Lung (tissue), 12 donors: ENCODE data around the gene TMEM63A. TPM values are rescaled to one million over a fixed set of nuclear protein-coding genes. Genes with fewer than 3 reads are reported as not detected.

Experiments
- ATAC-seq: fragments of 200-7000 bp; cut with Tn5 transposase; one replicate; pipeline ENCODE4 v1.9.1; 2020; ENCODE audit warnings: moderate number of reproducible peaks; ENCODE audit not compliant: insufficient read depth, low FRiP score
- DNase-seq, 3 donors: peaks; one replicate each; pipeline ENCODE4 v3.0.0-alpha.2; 2013 to 2017
- H3K27ac ChIP-seq, 2 donors: one replicate each; pipeline ENCODE4 v1.5.1; 2013; ENCODE audit warnings: mild to moderate bottlenecking in 2 of 2, moderate library complexity in 2 of 2, control low read depth in 1 of 2, inconsistent platforms in 1 of 2, low read depth in 1 of 2, low read length in 1 of 2
- H3K27me3 ChIP-seq, 3 donors: one replicate each; pipeline ENCODE4 v1.5.1; 2013; ENCODE audit warnings: low read length in 2 of 3; ENCODE audit not compliant: control insufficient read depth in 3 of 3, insufficient read depth in 3 of 3
- H3K36me3 ChIP-seq, 4 donors: one replicate each; pipeline ENCODE4 v1.5.1; 2013; ENCODE audit warnings: low read length in 4 of 4, mild to moderate bottlenecking in 1 of 4, moderate library complexity in 1 of 4; ENCODE audit not compliant: control insufficient read depth in 4 of 4, insufficient read depth in 4 of 4
- H3K4me1 ChIP-seq, 5 donors: one replicate each; pipeline ENCODE4 v1.5.1; 2013; ENCODE audit warnings: low read length in 5 of 5, mild to moderate bottlenecking in 2 of 5, moderate library complexity in 1 of 5; ENCODE audit not compliant: control insufficient read depth in 5 of 5, insufficient read depth in 5 of 5
- H3K4me3 ChIP-seq: one replicate; pipeline ENCODE4 v1.5.1; 2013; ENCODE audit warnings: mild to moderate bottlenecking, control low read depth, moderate library complexity
- H3K9ac ChIP-seq, 2 donors: one replicate each; pipeline ENCODE4 v1.5.1; 2013; ENCODE audit warnings: low read length in 2 of 2, control low read depth in 1 of 2; ENCODE audit not compliant: insufficient read depth in 1 of 2
- H3K9me3 ChIP-seq, 4 donors: one replicate each; pipeline ENCODE4 v1.5.1; 2013; ENCODE audit warnings: low read length in 3 of 4, mild to moderate bottlenecking in 1 of 4, moderate library complexity in 1 of 4; ENCODE audit not compliant: control insufficient read depth in 4 of 4, insufficient read depth in 3 of 4
- CTCF ChIP-seq: IDR thresholded peaks from 2 replicates; pipeline ENCODE4 v1.5.1; 2012; ENCODE audit warnings: mild to moderate bottlenecking; ENCODE audit errors: control extremely low read depth, extremely low read depth
- WGBS, 2 donors: extraction: QIAGEN DNeasy Blood & Tissue Kit; methylation state at CpG; one replicate each; pipeline ENCODE4 v1.1.7; 2013; 5-methylcytosine and 5-hydroxymethylcytosine counted together
- polyA plus RNA-seq, 2 donors: library from polyadenylated mRNA; stranded (reverse); fragments of 200-250 nt; gene quantifications; one replicate each; pipeline ENCODE4 v1.2.1, GENCODE V29; 2013
- total RNA-seq, 2 donors: library from RNA; depleted of rRNA in 1 of 2; stranded (reverse); fragments of >200 nt in 1 of 2; gene quantifications; one replicate each; pipeline ENCODE4 v1.2.1, GENCODE V29; 2014 to 2021
- donor health status: control.
- donor health status: control.
- donor health status: Bipolar disorder and iron deficiency.
- donor health status: healthy.
- donor health status: DM: yes; HTN: yes; CAD: no.

TMEM63A gene
- total and polyA plus RNA-seq, 4 donors = 26.1 to 108 (median 73.1) TPM

GRCh38 chr1:225917101-225917500 is 34.9 kb upstream of the TMEM63A start:
- H3K9ac ChIP-seq = no peak overlapping the region
- peaks cover 0 to 17% (median 4%) of the 10 kb centered on the region in 5 donors for H3K4me1 ChIP-seq
- H3K27me3 ChIP-seq = no peaks in the 10 kb centered on the region
- H3K4me3 ChIP-seq = no peak overlapping the region
- no peak overlapping the region for H3K27ac ChIP-seq
- WGBS, 2 donors = 93 to 94% methylated on average over 3 of the region's 3 CpGs
- ATAC-seq = no peak
- no peak for TF ChIP-seq CTCF
- peaks cover 0 to 2% (median 0%) of the 10 kb centered on the region in 4 donors for H3K9me3 ChIP-seq
- no peak for DNase-seq
- peaks cover 0 to 27% (median 21%) of the 10 kb centered on the region in 4 donors for H3K36me3 ChIP-seq

- DNase-seq = no peak
- Histone ChIP-seq H3K4me1 (peaks cover 0 to 21% (median 4%) of the 10 kb centered on the region in 5 donors), H3K36me3 (peaks cover 0 to 15% (median 9%) of the 10 kb centered on the region in 4 donors), H3K4me3 (no peak overlapping the region), H3K9ac (no peak overlapping the region), H3K9me3 (peaks cover 0 to 2% (median 0%) of the 10 kb centered on the region in 4 donors), H3K27me3 (no peaks in the 10 kb centered on the region), H3K27ac (no peak overlapping the region)
- 90 to 93% methylated on average over 7 of the region's 7 CpGs for WGBS, 2 donors
- no peak for TF ChIP-seq CTCF
- no peak for ATAC-seq
These were observed 33.4 kb upstream of the TMEM63A start for GRCh38 chr1:225915538-225915991.

GRCh38 chr1:225914947-225915346 is 32.8 kb upstream of the TMEM63A start:
- WGBS, 2 donors = 93 to 94% methylated on average over 6 of the region's 6 CpGs
- H3K4me3 ChIP-seq = no peak overlapping the region
- peaks cover 0 to 14% (median 9%) of the 10 kb centered on the region in 4 donors for H3K36me3 ChIP-seq
- no peak overlapping the region for H3K9ac ChIP-seq
- peaks cover 0 to 17% (median 2%) of the 10 kb centered on the region in 5 donors for H3K4me1 ChIP-seq
- H3K9me3 ChIP-seq = peaks cover 0 to 2% (median 0%) of the 10 kb centered on the region in 4 donors
- no peak for ATAC-seq
- no peak overlapping the region for H3K27ac ChIP-seq
- DNase-seq = no peak
- no peaks in the 10 kb centered on the region for H3K27me3 ChIP-seq
- TF ChIP-seq CTCF = no peak

- H3K9ac ChIP-seq = no peak overlapping the region
- DNase-seq (no peak), ATAC-seq (no peak)
- H3K36me3 ChIP-seq = peaks cover 0 to 13% (median 9%) of the 10 kb centered on the region in 4 donors
- TF ChIP-seq CTCF = no peak
- peaks cover 0 to 2% (median 0%) of the 10 kb centered on the region in 4 donors for H3K9me3 ChIP-seq
- no peaks in the 10 kb centered on the region for H3K27me3 ChIP-seq
- H3K27ac ChIP-seq = no peak overlapping the region
- H3K4me3 ChIP-seq = no peak overlapping the region
- WGBS, 2 donors = 87 to 93% methylated on average over 6 of the region's 6 CpGs
- H3K4me1 ChIP-seq = peaks cover 0 to 11% (median 0%) of the 10 kb centered on the region in 5 donors
These were observed 32.2 kb upstream of the TMEM63A start for GRCh38 chr1:225914391-225914790.
